Measurements from ENCODE around the gene ITGA11. TPM values are rescaled to one million over a fixed set of nuclear protein-coding genes. Genes with fewer than 3 reads are reported as not detected.

The ITGA11 gene, protein sequence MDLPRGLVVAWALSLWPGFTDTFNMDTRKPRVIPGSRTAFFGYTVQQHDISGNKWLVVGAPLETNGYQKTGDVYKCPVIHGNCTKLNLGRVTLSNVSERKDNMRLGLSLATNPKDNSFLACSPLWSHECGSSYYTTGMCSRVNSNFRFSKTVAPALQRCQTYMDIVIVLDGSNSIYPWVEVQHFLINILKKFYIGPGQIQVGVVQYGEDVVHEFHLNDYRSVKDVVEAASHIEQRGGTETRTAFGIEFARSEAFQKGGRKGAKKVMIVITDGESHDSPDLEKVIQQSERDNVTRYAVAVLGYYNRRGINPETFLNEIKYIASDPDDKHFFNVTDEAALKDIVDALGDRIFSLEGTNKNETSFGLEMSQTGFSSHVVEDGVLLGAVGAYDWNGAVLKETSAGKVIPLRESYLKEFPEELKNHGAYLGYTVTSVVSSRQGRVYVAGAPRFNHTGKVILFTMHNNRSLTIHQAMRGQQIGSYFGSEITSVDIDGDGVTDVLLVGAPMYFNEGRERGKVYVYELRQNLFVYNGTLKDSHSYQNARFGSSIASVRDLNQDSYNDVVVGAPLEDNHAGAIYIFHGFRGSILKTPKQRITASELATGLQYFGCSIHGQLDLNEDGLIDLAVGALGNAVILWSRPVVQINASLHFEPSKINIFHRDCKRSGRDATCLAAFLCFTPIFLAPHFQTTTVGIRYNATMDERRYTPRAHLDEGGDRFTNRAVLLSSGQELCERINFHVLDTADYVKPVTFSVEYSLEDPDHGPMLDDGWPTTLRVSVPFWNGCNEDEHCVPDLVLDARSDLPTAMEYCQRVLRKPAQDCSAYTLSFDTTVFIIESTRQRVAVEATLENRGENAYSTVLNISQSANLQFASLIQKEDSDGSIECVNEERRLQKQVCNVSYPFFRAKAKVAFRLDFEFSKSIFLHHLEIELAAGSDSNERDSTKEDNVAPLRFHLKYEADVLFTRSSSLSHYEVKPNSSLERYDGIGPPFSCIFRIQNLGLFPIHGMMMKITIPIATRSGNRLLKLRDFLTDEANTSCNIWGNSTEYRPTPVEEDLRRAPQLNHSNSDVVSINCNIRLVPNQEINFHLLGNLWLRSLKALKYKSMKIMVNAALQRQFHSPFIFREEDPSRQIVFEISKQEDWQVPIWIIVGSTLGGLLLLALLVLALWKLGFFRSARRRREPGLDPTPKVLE
- polyA plus RNA-seq (ENCODE audit: insufficient read length) = 2.3 TPM

DNA sequence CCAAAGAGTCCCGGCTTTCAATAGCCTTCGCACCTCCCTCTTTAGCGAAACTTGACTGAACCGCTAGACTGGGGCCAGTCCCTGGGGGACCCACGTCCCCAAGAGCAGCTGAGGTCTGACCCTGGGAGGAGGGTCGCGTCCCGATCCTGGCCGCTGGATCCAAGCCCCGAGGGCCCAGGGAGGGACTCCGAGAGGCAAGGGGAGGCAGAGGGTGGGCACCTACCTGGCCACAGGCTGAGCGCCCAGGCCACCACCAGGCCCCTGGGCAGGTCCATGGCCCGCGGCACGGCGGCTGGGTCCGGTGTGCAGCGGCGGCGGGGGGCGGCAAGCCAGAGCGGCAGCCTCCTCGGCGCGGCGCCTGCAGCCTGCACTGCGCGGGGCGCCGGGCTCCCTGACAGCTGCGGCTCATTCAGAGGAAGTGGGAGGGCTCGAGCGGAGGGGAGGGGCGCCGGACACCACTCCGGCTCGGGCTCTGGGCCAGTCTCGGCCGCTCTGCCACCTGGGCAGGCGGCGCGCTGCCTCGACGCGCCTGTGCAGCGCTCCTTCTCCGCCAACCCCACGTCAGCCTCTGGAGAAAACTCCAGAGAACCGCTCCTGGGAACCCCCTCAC is at the start of gene ITGA11:
Gene ITGA11 (minus strand): TSS at position 372 of the 610 bp plus-strand sequence. CDS start 97 bp downstream, at position 275.
- peak; percentile 74 for DNase-seq

DNA sequence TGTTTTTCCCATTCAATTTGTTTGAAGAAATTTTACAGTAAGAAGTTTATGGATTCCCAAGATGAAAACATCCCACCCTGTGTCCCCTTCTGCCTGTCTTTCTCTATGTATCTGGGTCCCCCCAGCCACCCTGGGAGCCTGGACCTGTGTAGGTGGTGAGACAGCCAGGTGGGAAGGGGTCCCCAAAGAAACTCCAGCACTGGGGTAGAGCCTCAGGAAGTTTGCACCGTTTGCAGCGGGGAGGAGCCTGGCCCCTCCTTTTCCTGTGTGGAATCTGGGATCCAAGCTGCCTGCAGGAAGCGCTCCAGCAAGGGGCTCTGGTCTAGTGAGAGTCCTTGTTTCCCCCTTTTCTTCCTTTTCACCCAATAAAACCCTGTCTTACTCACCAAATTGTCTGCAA is 49.4 kb upstream of the ITGA11 start:
- DNase-seq = no peak

DNA sequence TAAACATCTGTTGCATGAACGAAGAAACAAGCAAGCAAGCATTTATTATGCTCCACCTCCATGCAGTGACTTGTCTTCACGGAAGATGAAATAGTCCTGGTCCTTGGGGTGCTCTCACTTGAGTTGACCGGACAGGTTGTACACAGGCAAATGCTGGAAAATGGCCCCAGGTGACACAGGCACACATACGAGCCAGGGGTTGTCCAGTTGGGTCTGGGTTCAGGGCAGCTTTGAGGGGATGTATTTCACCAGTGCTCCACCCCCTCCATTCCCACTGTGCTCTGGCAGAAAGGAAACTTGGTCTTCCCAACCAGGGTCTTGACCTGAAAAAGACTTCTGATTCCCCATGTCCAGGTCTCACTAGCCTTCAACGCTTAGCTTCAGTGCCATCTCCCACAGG is 48.3 kb upstream of the ITGA11 start:
- DNase-seq = no peak

DNA sequence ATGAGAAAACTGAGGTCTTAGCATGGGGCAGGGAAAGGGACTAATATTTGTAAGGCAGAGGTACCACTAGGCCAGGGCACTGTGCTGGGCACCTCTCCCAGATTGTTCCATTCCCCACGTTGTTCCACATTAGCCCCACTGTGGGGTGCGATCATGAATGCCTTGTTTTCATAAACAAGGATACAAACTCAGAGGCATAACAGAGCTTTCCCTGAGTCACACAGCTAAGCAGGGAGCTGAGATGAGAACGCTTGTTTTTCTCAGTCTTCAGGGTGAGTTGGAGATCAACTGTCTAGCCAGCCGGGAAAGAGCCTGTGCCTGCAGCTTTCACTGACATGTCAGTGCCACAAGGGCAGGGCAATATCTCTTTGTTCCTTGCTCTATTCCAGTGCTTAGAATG is 47.9 kb upstream of the ITGA11 start:
- no peak for DNase-seq

DNA sequence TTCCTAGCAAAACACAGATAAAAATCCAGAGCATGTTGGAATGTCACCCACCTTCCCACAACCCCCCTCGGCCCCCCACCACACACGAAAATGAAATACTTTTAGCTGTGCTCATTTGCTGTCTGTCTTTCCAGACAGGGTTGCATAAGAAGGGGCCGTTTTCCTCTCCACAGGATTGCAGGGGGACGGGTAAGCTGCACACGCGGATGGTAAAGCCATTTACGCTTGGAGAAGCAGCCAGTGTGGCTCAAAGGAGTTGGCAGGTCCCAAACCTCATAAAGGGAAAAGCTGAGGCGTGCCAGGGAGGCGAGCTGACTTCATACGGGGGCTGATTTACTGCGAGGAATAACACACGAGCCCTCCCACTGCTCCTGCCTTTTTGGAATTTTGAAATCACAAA is 47.4 kb upstream of the ITGA11 start:
- peak; percentile 77 for DNase-seq

DNA sequence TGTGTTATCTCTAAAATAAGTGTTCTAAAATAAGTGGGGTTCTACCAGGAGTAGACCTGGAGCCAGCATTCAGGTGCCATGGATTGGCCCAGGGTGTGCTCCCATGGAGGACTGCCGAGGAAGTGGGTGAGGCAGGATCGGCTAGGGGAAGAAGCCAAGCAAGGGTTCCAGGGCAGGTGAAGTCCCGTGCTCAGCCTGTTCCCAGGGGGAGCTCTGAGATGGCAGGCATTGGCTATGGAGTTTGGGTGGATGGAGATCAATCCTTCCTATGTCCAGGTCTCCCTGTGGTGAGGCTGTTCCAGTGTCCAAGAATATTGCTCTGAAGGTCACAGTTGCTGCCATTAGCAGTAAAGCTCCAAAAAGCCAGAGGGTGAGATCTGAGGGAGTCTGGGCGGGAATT is 46.9 kb upstream of the ITGA11 start:
- no peak for DNase-seq

DNA sequence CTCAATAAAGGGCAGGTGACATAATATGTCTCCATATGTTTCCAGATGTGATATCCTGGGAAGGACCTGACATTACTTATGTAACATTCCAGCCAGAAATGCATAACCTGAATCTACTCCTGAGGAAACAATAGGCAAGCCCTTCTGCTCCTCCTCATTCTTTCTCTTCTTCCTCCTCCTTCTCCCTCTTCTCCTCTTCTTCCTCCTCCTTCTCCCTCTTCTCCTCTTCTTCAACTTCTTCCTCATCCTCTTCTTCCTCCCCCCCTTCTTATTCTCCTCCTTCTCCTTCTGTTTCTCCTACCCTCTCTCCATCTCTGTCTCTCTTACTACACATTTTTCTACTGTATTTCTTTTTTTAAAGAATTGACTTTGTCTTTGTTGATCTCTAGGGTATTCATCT is 43.5 kb upstream of the ITGA11 start:
- DNase-seq = no peak

DNA sequence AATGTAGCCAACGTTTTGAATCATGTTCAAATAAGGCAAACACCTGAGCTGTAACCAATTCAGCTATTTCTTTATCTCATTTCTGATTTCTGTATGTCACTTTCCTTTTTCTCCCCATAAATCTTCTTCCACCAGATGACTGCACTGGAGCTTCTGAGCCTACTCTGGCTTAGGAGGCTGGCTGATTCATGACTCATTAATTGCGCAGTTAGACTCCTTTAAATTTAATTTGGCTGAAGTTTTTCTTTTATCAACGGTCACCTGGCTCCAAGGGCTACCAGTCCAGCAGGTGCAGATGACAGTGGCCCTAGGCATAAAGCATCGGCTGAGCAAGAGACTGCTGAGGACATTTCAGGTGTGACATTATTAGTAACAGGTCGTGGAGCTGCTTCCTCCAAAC is 39.6 kb upstream of the ITGA11 start:
- DNase-seq = no peak

DNA sequence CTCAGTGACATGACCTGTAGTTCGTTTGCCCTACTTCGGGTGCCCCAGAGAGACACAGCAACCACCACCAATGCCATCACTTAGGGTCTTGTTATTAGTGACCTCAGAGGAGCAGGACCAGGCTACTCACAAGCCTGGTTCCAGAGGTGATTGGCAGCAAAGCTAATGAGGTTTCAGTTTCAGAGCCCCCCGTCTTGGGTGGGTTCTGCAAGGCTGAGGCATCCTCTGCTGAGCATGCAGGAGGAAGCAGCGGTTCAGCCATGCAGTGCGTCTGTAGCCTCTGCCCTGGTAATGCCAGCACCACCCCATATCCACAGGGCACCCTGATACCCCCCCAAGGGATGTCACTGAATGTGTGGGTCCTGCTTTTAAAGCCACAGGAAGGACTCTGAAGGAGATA is 39.0 kb upstream of the ITGA11 start:
- no peak for DNase-seq

DNA sequence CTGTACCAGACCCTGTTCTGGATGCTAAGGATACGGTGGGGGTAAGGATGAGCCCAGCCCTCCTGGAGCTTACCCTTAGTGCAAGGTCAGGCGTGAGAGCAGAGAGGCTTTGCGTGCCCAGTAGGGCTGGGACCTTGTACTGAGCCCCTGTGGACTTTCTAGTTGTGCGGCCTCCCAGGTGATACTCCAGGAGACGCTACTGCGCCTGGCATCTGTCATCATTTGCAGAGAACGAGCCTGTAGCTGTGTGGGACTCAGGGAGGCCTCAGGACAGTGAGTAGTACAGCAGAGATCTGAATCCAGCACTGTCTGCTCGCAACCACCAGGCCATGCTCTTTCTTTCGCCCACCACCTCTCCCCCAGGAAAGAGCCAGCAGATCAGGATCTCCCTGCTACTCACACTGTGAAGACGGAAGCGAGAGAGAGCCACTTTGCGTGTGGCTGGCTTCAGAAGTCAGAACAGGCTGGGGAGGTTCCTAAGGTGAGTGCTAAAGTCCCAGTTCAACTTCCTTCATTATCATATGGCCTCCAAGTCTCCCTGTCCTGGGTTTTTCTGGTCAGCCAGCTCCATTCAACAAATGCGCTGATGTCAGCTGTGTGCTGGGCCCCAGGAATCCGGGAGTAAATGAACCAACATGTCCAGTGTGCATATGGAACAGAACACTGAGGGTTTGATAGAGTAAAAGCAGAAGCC is 38.2 kb upstream of the ITGA11 start:
- no peak for DNase-seq

DNA sequence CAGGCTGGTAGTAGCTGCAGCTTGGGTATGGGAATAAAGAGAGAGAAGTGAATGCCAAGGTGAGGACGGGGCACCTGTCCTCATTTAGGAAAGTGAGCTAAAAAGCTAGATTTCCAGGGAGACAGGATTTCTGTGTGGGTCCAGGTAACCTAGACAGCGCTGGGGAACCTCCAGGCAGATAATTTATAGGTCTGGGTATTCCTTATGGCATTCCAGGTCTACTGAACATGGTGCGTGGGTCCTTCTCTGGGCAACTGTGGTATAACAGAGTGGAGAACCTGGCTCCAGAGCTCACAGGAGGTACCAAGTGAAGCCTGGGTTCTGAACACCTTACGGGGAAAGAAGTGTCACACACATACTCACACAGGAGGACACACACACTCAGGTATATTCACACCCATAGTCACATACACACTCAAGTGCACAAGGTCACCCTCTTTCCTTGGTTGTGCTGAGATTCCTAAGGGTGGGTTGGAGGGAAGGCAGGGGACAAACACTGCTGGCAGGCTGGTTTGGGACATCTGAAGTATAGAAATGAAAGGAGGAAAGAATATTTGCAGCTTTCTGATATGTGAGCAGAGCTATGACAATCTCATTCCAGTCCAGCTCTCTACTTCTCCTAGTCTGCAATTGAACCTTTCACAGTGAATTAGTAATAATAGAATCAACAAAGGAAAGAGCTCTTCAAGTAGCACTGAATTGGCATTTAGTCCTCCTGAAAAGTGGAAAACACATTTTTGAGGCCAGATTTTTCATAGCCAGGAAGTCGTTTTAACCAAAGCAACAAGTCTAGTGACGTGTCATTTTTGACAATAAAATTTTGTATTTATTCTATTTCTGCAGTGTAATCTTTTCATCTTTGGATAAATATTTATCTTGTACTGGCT is 37.4 kb upstream of the ITGA11 start:
- no peak for DNase-seq

DNA sequence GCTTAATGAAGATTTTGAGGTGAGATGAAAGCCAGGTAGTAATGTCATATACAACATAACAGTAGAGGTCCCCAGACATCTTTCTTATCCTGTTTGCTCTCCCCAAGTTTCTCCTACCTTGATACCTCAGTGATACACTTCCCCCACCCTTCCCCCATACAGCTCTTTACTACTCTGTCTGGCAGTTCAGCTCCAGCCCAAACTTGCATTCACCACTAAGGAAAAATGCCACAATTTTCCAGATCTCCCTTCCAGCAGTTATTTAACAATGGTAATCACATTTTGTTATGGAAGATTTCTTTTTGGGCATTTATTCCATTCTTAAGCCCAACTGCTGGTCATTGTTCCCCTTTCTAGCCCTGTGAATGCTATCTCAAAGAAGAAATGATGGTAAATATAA is 34.9 kb upstream of the ITGA11 start:
- DNase-seq = no peak

DNA sequence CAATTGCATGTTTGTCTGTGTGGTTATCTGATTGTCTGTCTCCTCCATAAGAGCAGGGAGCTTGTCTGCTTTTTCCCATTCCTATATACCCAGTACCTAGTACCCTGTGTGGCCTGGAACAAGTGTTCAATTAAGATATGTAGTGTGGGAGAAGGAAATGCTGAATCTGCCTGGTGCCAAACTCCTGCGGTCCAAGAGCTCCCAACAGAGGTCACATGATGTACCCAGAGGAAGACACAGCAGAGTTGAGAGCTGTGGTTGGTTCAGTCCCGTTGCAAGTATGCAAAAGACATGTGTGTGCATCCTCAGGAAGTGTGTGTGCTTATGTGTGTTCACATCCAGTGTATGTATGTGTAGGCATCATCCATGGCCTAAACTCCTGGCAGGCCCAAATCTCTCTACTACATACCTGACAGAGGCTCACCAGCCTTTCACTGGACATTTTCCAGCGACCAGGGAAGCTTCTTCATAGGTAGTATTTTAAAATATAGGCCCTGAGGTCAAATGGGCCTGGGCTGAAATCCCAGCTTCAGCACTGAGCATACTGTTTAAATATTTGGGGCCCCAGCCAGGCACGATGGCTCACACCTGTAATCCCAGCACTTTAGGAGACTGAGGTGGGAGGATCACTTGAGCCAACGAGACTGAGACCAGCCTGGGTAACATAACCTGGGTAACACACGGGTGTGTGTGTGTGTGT is 34.0 kb upstream of the ITGA11 start:
- no peak for DNase-seq

DNA sequence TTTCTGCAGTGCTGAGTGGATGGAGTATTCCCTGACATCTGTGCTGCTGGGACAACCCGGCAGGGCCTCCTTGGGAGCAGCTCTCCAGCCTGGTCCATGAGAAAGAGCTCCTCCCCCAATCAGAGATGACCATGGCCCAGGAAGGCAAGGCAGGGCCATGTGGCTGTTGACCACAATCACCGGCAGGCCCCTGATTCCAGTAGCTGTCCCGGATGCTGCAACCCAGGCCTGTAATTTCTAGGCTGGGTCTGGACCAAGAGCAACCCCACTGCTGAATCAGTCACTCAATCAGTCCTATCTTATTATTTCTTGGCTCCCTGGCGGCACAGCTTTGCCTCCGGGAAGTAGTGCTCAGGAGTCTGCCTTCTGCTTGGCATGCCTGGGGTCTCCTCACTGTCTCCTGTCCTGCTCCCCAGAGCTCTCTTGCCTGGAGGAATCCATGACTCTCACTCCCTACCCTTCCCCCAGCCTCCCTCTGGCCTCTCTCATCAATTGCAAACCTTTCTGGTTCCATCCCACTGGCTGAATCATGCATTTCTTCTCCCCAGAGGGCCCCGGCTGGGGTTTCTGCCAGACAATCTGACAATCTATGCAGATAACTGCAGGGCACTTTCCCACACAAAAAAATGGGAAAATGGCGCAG is 32.6 kb upstream of the ITGA11 start:
- no peak for DNase-seq

DNA sequence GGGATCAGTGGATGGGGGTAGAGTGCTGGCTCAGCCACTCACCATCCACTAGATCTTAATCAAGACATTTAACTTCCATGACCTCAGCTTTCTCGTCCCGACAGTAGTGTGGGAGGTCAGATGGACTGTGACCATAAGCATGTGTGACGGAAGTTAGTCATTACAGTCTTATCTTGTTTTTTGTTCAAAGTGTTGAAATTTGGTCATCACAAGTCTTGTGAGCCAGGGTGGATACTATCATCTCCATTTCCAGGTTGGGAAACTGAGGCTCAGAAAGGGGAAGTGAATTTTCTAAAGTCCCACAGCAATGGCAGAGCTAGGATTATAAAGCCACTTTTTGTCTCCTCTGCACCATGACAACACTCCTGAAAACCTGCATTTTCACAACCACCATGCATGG is 32.0 kb upstream of the ITGA11 start:
- DNase-seq = no peak

DNA sequence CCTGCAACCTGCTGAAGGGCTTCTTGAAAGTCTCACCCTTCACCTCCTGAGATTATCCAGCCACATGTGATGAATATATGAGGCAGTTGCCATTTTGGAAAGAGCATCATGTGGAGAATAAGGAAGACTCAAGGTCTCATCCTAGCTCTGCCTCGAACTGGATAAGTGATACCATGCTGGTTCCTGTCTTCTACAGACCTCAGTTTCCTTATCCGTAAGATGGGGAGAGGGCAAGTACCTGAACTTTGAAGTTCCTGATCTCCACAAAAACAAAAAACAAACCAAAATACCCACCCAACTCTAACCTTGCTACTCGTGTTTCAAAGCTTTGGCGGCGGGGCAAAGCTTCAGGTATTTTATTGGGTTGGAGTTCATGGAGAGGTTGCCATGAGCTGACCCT is 31.5 kb upstream of the ITGA11 start:
- DNase-seq = no peak

DNA sequence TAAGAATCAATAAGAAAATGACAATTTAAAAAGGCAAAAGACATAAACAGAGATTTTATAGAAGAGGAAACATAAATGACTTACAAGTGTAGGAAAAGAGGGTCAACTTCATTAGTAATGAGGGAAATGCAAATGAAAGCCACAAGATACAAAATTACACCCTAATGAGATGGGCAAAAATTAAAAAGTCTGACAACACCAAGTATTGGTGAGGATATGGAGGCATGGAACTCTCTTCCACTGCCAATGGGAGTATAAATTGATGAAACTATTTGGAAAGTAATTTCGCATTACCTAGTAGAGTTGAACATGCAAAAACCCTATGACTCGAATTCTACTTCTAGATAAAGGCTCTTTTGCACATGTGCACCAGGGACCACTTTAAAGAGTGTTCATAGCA is 28.2 kb upstream of the ITGA11 start:
- no peak for DNase-seq

DNA sequence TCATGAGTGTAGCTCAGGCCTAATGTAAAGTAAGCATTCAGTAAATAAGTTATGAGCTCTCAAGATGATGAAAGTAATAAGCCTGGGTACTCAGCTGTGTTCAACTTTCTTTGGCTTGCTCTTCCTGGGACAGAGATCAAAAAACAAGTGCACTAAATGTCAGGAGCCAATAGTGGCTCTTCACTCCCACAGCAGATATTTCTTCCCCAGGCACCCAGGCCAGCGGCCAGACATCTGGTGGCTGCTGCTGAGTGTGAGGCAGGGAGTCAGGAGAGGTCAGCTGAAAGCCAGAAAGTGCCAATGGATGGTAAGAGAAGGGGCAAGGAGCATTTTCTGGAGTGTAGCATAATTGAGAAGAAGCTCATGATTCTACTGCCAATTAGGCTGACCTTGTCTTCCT is 18.2 kb upstream of the ITGA11 start:
- DNase-seq = no peak

DNA sequence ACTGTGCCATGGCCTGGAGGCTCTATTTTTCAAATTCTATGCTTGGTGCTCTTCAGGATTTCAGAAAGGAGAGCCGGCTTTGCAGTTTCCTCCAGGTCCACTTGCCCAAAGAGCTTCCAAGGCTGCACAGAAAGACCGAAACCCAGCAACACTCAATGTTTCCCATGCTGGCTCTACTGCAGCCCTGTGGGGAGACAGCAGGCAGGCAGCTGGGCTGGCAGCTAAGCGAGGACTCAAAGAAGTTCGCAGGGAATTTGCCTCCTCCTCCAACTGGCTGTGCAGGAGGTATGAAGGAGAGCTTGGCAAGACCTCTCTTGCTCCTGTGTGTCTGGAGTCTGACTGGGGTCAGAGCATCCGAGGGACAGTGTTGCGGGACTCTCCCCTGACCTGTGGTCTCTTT is 17.4 kb upstream of the ITGA11 start:
- DNase-seq = no peak

Data from hindlimb muscle (tissue), 1 donor.